NCI-H187 treated with DMSO at 0.1 percent for 48 hours (cell line): ENCODE data around the gene ARX.

Experiments used
- DNase-seq: peaks from one replicate; lab custom pipeline; 2025; lab: John Stamatoyannopoulos, UW

Gene ARX

GRCh38 chrX:25001808-25002660 is 13.7 kb downstream of the ARX start:
- DNase-seq = no peak

- DNase-seq = no peak
These were observed 16.3 kb downstream of the ARX start for GRCh38 chrX:24999511-24999910.

- no peak for DNase-seq
These were observed 19.6 kb downstream of the ARX start for GRCh38 chrX:24996096-24996709.

- DNase-seq = no peak
These were observed 21.9 kb downstream of the ARX start for GRCh38 chrX:24993879-24994278.

GRCh38 chrX:24990535-24990934 is 25.2 kb downstream of the ARX start:
- DNase-seq = no peak

GRCh38 chrX:24988314-24988713 is 27.5 kb downstream of the ARX start:
- no peak for DNase-seq

GRCh38 chrX:24987731-24988130 is 28.0 kb downstream of the ARX start:
- no peak for DNase-seq

- DNase-seq = no peak
These were observed 30.6 kb downstream of the ARX start for GRCh38 chrX:24985120-24985519.

GRCh38 chrX:24983931-24984330 is 31.8 kb downstream of the ARX start:
- no peak for DNase-seq

GRCh38 chrX:24982306-24982965 is 33.3 kb downstream of the ARX start:
- DNase-seq = no peak

GRCh38 chrX:24981030-24981429 is 34.7 kb downstream of the ARX start:
- no peak for DNase-seq

- DNase-seq = no peak
These were observed 36.7 kb downstream of the ARX start for GRCh38 chrX:24979081-24979480.

- no peak for DNase-seq
These were observed 46.0 kb downstream of the ARX start for GRCh38 chrX:24969812-24970211.

GRCh38 chrX:24965372-24965771 is 50.4 kb downstream of the ARX start:
- no peak for DNase-seq

- DNase-seq = no peak
These were observed 51.9 kb downstream of the ARX start for GRCh38 chrX:24963823-24964222.

- DNase-seq = no peak
These were observed 54.0 kb downstream of the ARX start for GRCh38 chrX:24961809-24962208.

GRCh38 chrX:24956828-24957227 is 58.9 kb downstream of the ARX start:
- DNase-seq = no peak

- no peak for DNase-seq
These were observed 60.3 kb downstream of the ARX start for GRCh38 chrX:24955372-24955930.

GRCh38 chrX:24954732-24955131 is 61.0 kb downstream of the ARX start:
- no peak for DNase-seq
